ENCODE measurements around the gene CUX1. TPM values are rescaled to one million over a fixed set of nuclear protein-coding genes. Genes with fewer than 3 reads are reported as not detected.
"Not testable (repeated sequence)": the region's sequence is repeated elsewhere in the genome, so short reads cannot be mapped to it uniquely, and the experiment has no call there.

CUX1 gene
- total RNA-seq, 1 donor from 2014 or later: 66.4 TPM

DNA sequence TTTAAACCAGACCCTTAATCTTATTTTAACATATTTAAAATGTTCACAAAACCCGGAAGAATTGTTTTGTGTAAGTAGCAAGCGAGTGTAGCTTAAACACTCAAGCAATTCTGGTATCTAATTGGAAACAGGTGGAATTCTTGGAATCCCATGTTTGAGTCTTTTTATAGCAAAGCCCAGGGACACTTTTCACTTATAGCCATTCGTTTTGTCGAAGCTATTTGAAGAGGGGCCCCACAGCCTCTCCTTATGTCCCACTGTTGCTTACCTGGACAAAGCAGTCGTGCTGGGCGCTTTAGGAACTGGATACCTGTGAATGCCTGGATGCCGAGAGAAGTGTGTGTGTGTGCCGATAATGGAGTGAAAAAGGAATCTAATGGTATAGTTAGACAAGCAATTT, 3.3 kb downstream of the CUX1 start:
- peaks cover 46% of the 10 kb centered on the region for H3K4me1 Mint-ChIP-seq

DNA sequence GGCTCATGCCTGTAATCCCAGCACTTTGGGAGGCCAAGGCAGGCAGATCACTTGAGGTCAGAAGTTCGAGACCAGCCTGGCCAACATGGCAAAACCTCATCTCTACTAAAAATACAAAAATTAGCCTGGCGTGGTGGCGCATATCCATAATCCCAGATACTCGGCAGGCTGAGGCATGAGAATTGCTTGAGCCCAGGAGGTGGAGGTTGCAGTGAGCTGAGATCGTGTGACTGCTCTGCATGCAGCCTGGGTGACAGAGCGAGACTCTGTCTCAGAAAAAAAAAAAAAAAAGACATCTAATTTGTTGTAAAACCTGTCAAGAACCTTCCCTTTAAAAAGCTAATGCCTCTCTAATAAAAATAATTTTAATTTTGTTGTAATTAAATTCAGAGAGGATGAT, 5.2 kb downstream of the CUX1 start:
- DNase-seq (ENCODE audit: low spot score); H3K27me3 ChIP-seq; H3K4me3 Mint-ChIP-seq; H3K36me3 ChIP-seq; H3K27ac Mint-ChIP-seq; H3K27me3 Mint-ChIP-seq (ENCODE audit: insufficient read depth, low read depth); H3K4me2 ChIP-seq; H3K9me3 Mint-ChIP-seq; H2AFZ ChIP-seq (replicated peaks); H3K27ac ChIP-seq; H3K4me3 ChIP-seq; H3K9me3 ChIP-seq (ENCODE audit: low read depth); H3K9ac ChIP-seq: not testable (repeated sequence)
- H3K36me3 Mint-ChIP-seq: peaks cover 16% of the 10 kb centered on the region
- Histone ChIP-seq H4K20me1 (ENCODE audit: low read depth) (peaks cover 96% of the 10 kb centered on the region), H3K4me1 (peaks cover 50% of the 10 kb centered on the region), H3F3A (ENCODE audit: low read depth) (peaks cover 26% of the 10 kb centered on the region), H3K79me2 (ENCODE audit: low read depth) (peaks cover 100% of the 10 kb centered on the region)
- peaks cover 53% of the 10 kb centered on the region for H3K4me1 Mint-ChIP-seq

More for the DNA sequence above, 3.3 kb downstream of the CUX1 start:
- TF ChIP-seq, protein P1, sequence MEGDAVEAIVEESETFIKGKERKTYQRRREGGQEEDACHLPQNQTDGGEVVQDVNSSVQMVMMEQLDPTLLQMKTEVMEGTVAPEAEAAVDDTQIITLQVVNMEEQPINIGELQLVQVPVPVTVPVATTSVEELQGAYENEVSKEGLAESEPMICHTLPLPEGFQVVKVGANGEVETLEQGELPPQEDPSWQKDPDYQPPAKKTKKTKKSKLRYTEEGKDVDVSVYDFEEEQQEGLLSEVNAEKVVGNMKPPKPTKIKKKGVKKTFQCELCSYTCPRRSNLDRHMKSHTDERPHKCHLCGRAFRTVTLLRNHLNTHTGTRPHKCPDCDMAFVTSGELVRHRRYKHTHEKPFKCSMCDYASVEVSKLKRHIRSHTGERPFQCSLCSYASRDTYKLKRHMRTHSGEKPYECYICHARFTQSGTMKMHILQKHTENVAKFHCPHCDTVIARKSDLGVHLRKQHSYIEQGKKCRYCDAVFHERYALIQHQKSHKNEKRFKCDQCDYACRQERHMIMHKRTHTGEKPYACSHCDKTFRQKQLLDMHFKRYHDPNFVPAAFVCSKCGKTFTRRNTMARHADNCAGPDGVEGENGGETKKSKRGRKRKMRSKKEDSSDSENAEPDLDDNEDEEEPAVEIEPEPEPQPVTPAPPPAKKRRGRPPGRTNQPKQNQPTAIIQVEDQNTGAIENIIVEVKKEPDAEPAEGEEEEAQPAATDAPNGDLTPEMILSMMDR (IDR thresholded peaks at IDR 0.05): no peak
- no peak for TF ChIP-seq EZH2phosphoT487 (IDR thresholded peaks at IDR 0.05)
- no peak for TF ChIP-seq EZH2 (IDR thresholded peaks at IDR 0.05)
- Histone ChIP-seq H3K36me3 (no peaks in the 10 kb centered on the region), H2AFZ (replicated peaks) (no peak overlapping the region), H3K9ac (no peak overlapping the region), H3K4me2 (peak overlapping the region; percentile 81), H3K9me3 (ENCODE audit: low read depth) (no peaks in the 10 kb centered on the region), H3K27ac (peak overlapping the region; percentile 21), H3F3A (ENCODE audit: low read depth) (peaks cover 26% of the 10 kb centered on the region), H3K27me3 (no peaks in the 10 kb centered on the region), H4K20me1 (ENCODE audit: low read depth) (peaks cover 84% of the 10 kb centered on the region), H3K79me2 (ENCODE audit: low read depth) (peaks cover 91% of the 10 kb centered on the region), H3K4me1 (peaks cover 42% of the 10 kb centered on the region), H3K4me3 (no peak overlapping the region)
- H3K27me3 Mint-ChIP-seq (ENCODE audit: insufficient read depth, low read depth): peaks cover 10% of the 10 kb centered on the region
- H3K4me3 Mint-ChIP-seq: peak overlapping the region; percentile 0
- H3K36me3 Mint-ChIP-seq: peaks cover 15% of the 10 kb centered on the region
- H3K27ac Mint-ChIP-seq: no peak overlapping the region
- peak; percentile 41 for DNase-seq (ENCODE audit: low spot score)
- peaks cover 2% of the 10 kb centered on the region for H3K9me3 Mint-ChIP-seq

DNA sequence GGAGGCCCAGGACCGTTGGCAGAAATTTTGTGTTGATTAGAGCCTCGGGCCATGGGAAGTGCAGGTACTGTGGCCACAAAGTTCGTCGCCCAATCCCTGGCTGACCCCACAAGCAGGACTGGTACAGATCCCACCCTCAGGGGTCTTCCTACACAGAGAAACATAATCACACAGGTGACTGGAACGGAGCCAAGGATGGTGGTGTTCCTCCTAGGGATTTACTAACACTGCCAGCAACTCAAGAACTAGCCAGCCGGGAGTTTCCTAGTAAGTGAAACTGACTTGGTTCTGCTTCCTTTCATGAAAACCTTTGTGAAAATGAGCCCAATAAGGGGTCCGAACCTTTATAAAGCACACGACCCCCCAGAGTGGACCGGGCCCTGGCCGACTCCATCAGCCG, 5.7 kb downstream of the CUX1 start:
- Mint-ChIP-seq H3K4me3 (no peak overlapping the region), H3K27me3 (ENCODE audit: insufficient read depth, low read depth) (peaks cover 5% of the 10 kb centered on the region)
- H4K20me1 ChIP-seq (ENCODE audit: low read depth): peaks cover 96% of the 10 kb centered on the region

DNA sequence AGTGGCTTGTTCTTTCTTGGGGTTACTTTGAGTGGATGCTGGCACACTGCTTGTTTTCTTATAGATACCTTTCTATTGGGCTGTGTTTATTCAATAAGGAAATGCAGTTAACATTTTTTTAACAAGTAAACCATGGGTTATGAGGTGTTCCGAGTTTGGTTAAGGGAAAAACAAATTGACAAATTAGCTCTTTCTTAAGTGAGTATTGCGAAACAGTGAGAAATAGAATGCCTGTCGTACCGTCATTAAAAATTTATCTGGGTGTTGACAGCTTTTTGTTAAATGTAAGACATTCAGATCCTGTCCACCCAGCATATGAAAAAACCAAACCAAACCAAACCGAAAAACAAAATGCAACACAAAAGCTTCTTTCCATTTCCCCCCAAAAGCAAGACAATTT, 6.2 kb downstream of the CUX1 start:
- no peak overlapping the region for H3K4me2 ChIP-seq
- TF ChIP-seq EZH2phosphoT487 (IDR thresholded peaks at IDR 0.05) (no peak), EZH2 (IDR thresholded peaks at IDR 0.05) (no peak)
- TF ChIP-seq, protein P1 (IDR thresholded peaks at IDR 0.05): no peak
- no peak for DNase-seq (ENCODE audit: low spot score)
- Mint-ChIP-seq H3K36me3 (peaks cover 21% of the 10 kb centered on the region), H3K9me3 (peaks cover 2% of the 10 kb centered on the region), H3K27me3 (ENCODE audit: insufficient read depth, low read depth) (peaks cover 4% of the 10 kb centered on the region), H3K27ac (no peak overlapping the region), H3K4me3 (no peak overlapping the region), H3K4me1 (peaks cover 44% of the 10 kb centered on the region)
- H3K27me3 ChIP-seq: no peaks in the 10 kb centered on the region
- H3K79me2 ChIP-seq (ENCODE audit: low read depth): peaks cover 100% of the 10 kb centered on the region
- peaks cover 17% of the 10 kb centered on the region for H3F3A ChIP-seq (ENCODE audit: low read depth)
- no peaks in the 10 kb centered on the region for H3K36me3 ChIP-seq
- H4K20me1 ChIP-seq (ENCODE audit: low read depth): peaks cover 96% of the 10 kb centered on the region
- no peak overlapping the region for H2AFZ ChIP-seq (replicated peaks)
- no peak overlapping the region for H3K9ac ChIP-seq
- no peak overlapping the region for H3K4me3 ChIP-seq
- H3K4me1 ChIP-seq: peaks cover 41% of the 10 kb centered on the region
- no peak overlapping the region for H3K27ac ChIP-seq
- H3K9me3 ChIP-seq (ENCODE audit: low read depth): no peaks in the 10 kb centered on the region

More for the DNA sequence above, 5.7 kb downstream of the CUX1 start:
- Histone ChIP-seq H3F3A (ENCODE audit: low read depth) (peaks cover 22% of the 10 kb centered on the region), H3K79me2 (ENCODE audit: low read depth) (peaks cover 100% of the 10 kb centered on the region), H3K9me3 (ENCODE audit: low read depth) (no peaks in the 10 kb centered on the region), H3K4me3 (no peak overlapping the region), H3K4me1 (peaks cover 45% of the 10 kb centered on the region), H3K27me3 (no peaks in the 10 kb centered on the region), H3K36me3 (no peaks in the 10 kb centered on the region), H2AFZ (replicated peaks) (no peak overlapping the region), H3K27ac (no peak overlapping the region), H3K9ac (no peak overlapping the region), H3K4me2 (no peak overlapping the region)
- Mint-ChIP-seq H3K36me3 (peaks cover 18% of the 10 kb centered on the region), H3K4me1 (peaks cover 49% of the 10 kb centered on the region), H3K9me3 (peaks cover 2% of the 10 kb centered on the region), H3K27ac (no peak overlapping the region)
- no peak for DNase-seq (ENCODE audit: low spot score)
- TF ChIP-seq, protein P1 (IDR thresholded peaks at IDR 0.05): no peak
- TF ChIP-seq EZH2phosphoT487 (IDR thresholded peaks at IDR 0.05): no peak
- no peak for TF ChIP-seq EZH2 (IDR thresholded peaks at IDR 0.05)

All from neural progenitor cell (in vitro differentiated cells).